Measurements from ENCODE around the gene AOAH.

AOAH gene, protein sequence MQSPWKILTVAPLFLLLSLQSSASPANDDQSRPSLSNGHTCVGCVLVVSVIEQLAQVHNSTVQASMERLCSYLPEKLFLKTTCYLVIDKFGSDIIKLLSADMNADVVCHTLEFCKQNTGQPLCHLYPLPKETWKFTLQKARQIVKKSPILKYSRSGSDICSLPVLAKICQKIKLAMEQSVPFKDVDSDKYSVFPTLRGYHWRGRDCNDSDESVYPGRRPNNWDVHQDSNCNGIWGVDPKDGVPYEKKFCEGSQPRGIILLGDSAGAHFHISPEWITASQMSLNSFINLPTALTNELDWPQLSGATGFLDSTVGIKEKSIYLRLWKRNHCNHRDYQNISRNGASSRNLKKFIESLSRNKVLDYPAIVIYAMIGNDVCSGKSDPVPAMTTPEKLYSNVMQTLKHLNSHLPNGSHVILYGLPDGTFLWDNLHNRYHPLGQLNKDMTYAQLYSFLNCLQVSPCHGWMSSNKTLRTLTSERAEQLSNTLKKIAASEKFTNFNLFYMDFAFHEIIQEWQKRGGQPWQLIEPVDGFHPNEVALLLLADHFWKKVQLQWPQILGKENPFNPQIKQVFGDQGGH

DNA sequence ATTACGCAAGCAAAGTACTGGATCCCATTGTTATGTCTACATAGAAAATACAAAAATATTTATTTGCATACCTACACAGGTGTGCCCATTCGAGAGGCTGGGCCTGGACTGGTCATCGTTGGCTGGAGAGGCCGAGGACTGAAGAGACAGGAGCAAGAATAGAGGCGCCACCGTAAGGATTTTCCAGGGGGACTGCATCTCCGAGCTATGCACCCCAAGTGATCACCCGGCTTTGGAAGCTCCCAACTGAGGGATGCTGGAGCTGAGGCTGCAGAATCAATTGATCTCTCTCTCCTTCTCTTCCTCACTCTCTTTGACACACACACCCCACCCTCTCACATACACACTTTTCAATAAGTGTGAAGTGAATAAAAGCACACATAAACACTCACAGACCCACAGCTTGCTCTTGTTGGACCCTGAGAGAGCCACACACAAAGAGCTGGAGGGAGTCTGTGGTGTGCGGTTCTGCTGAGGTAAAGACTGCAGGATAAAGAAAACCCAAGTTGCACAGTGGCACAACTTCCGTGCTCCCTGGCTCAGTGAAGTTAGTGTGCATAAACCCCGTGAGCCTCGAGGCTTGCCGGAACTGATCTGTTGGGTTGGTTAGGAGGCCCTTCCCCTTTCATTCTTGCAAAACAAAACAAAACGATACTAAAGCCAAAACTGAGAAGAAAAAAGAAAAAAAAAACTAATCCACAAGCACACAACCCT lies at the start of gene AOAH:
TSS of gene AOAH (minus strand) at position 544 of the 714 bp plus-strand sequence. CDS start at position 198, 346 bp downstream.
- no peak for DNase-seq

DNA sequence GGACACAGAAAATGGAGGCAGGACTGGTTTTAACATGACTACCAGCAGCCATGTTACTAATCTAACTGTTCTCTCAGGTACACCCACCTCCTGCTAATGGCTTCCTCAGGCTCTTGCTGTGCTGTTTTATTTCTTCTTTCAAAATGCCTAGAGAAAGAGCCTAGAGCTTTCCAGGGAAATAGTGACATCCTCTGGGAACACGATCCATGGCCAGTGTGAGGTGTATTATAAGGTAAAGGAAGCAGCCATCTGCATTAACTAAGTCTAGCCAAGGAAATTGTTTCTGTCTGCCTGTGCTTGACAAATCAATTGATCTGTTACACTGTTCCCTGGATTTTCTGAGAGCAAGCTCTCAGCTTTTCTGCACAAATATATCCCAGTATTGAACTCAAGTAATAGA lies 42.2 kb upstream of the AOAH start:
- DNase-seq: no peak

DNA sequence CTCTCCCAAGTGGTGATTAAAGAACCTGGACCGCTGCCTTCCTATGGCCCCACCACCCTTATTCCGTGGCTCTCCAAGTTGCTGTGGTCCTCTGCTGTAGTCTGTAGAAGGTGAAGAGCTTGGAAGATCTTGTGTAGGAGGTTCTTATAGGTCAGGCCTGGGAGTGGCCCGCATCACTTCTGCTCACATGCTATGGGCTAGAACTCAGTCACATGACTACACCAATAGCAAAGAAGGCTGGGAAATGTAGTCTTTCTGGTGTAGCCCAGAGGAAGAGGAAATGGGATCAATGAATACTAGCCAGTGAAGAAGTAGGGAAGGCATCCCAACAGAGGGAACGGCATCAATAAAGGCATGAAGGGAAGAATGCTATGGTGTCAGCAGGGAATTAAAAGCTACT lies 41.3 kb upstream of the AOAH start:
- no peak for DNase-seq

DNA sequence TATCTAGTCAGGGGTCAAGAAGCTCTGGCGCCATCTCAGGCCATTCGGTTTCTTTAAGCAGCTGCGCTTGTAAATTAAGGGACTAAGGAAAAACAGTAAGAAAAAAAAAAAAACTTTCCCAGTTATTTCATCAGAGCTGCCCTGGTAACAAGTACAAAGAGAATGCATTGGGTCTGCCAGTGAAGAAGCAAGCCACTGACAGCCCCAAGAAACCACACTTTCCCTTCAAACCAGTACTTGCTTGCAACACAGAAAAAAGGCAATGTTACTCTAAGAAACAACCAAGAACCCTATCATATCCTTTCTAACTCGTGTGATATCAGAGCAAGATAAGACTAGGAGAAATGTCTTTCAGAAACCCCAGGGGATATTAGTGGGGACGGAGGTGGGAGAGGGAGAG lies 40.6 kb upstream of the AOAH start:
- no peak for DNase-seq

DNA sequence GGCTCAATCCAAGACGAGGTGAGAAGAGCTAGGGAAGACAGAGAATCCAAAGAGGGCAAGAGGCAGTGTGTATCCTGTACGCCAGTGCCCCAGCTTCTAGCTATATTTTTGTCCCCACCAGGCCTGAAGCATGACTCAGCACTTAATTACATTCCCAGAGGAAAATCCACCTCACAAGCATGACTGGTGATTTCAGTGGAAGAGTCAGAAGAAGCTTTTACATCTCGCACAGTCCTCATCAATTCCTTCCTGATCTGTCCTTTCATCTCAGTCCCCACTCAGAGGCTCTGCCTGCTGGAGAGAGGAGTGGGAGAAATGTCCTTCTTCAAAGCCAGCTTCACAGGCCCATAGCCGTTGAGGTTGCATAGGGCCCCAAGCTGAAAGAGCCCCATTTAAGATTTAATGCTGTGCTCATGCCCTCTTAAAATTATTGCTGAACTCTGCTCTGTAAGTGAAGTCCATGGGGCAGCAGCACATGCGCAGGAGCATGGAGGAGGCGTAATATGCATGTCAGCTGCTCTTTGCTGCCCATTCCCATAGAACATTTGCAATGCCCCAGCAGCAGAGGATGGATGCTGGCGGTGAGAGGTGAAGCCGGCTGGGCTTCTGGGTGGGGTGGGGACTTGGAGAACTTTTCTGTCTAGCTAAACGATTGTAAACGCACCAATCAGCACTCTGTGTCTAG lies 39.0 kb upstream of the AOAH start:
- no peak for DNase-seq

DNA sequence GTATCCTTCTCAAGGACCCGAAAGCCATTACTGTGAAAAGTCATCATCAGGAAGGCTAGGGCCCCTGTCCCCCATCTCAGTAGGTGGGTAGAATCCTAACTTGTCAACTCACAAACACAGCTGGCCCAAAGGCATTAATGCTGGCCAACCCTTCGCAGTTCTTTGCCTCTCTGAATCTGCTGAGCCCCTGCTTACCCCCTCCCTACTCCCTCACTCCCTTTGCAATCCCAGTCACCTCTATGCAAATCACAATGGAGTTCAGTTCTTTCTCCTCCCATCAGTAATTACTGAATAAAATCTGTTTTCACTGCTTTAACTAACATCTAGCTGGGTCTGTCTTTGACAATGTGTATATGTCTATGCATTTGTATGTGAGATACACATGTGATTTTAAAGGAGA lies 38.1 kb upstream of the AOAH start:
- no peak for DNase-seq

DNA sequence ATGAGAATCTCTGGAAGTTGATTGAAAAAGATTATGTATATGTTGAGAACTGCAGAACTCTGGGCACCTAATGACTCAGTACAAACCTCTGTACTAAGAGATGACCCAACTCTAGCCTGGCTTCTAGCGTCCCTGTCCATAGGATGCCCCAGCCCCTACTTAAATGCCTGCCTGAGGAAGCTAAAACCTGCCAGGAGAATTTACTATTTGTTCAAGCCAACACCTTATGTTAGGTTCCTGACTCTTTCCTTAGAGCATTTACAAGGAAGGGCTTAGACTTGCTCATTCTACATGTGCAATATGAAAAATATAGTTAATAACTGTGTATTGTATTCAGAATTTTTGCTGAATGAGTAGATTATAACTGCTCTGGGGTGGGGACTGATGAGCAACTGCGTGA lies 37.5 kb upstream of the AOAH start:
- no peak for DNase-seq

DNA sequence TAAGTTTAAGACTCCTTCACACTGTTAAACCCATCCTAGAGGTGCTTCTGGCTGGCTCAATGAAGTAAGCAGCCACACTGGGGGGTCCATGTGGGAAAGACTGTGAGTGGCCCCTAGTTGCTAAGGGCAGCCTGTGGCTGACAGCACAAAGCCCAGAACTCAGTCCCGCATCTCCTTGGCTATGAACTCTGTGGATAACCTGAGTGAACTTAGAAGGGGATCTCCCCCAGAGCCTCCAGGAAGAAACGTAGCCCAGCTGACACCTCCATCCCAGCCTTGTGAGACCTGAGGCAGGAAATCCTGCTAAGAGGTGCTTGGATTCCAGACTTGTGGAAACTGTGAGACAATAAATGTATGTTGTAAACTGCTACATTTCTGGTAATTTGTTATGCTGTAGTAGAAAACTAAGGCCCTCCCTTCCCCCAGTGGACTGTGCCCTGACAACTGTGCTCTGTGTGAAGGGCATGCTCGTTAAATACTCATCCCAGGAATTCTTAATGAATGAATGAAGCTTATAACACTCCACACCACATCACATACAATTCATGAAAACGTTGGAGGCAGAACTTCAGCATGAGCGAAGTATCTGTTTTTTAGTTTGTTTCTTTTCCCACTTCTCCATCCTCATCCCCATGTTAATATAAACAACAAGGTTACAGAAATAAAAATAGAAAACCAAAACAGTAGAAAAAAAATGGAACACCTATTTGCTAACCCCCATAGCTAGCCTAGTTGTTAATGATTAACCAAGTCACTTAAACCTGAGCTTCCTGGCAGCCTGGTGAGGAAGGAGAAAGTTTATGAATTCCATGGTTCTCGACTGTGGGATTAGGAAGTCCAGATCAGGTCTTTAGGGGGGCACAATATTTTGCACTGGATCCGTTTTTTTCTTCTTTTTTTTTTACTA lies 36.8 kb upstream of the AOAH start:
- no peak for DNase-seq

DNA sequence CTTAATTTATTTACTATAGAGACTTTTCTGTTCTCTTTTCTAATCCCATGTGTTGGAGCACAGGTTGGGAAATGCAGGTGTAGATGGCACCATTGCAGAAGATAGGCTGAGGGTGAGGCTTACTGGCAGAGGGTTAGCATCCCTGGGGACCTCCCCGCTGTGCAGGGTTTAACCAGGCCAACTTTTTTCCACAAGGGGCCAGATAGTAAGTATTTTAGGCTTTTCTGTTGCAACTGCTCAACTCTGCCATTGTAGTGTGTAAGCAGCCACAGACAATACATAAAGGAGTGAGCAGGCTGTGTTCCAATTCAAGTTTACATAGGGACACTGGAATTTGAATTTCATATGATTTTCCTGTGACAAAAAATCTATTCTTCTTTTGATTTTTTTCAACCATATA lies 34.6 kb upstream of the AOAH start:
- no peak for DNase-seq

DNA sequence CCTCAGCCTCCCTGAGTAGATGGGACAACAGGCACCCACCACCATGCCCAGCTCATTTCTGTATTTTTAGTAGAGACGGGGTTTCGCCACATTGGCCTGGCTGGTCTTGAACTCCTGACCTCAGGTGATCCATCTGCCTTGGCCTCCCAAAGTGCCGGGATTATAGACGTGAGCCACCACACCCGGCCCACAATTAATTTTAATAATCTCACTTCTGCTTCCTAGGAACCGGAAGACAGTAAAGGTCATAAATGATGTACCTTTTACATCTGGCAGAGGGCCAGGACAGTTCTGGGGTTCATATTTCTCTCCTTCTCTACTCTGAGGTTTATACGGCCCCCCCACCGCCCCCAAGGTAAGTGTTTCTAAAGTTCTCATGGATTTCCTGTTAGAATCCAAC lies 31.2 kb upstream of the AOAH start:
- DNase-seq: no peak

DNA sequence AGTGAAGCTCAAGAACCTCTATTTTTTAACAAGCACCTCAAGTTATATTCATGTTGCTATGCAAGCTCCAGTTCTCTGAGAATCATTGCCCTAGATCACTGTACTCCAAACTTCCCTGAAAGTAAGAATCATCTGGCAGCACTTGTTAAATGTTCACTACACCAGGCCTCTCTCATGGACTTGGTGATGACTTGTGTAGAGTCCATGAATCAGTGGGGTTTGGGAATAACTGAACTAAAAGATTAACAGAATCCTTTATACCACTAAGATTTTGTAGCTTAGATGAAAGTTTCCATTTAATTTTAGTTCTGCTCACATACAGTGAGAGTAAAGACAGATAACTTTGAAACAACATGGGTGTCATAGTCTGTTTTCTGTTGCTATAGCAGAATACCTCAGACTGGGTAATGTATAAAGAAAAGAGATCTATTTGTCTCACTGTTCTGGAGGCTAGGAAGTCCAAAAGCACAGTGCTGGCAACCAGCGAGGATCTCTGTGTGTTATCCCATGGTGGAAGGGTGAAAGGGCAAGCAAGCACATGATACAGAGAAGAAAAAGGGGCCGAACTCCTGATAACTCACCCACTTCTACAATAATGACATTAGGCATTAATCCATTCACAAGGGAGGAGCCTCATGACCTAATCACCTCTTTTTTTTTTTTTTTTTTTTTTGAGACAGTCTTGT lies 27.9 kb upstream of the AOAH start:
- DNase-seq: no peak

DNA sequence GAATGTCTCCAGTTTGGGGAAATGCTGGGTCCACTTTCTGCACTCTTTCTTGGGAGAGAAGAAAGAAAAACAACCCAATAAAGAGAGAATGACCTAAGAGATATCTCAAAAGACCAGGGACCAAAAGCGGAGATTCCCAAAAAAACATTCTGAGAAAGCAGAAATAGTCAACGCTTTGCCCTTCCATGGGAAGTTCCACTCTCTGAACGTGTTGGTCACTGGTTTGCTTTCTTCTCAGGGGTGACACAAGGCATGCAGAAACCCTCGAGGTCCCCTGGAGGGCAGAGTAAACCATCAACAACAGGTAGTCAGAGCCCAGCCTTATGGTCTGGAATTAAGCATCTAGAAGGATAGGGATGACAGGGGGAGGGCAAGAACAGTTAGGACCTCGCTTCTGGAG lies 26.2 kb upstream of the AOAH start:
- DNase-seq: no peak

DNA sequence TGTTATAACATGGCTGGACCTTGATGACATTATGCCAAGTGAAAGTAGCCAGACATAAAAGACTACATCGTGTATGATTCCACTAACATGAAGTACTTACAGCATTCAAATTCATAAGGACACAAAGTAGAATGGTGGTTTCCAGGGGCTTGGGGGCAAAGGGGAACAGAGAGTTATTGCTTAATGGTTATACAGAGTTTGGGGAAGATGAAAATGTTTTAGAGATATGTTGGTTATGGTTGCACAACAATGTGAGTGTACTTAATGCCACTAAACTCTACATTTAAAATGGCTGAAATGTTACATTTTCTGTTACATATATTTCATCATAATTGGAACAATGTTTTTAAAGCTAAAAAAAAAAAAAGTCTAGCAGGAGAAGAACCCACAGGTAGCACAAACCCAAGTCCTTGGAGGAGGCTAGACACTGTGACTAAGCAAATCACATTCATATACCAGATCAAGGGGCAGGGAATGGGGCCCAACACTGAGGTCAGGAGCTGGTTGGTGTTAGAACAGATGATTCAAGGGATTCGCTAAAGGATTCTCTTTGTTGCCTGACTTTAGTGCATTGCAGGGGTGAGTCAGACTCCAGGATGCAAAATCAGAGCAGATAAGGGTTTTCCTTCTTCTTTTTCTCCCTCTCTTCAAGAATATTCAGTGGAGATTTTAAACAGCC lies 25.1 kb upstream of the AOAH start:
- DNase-seq: no peak

DNA sequence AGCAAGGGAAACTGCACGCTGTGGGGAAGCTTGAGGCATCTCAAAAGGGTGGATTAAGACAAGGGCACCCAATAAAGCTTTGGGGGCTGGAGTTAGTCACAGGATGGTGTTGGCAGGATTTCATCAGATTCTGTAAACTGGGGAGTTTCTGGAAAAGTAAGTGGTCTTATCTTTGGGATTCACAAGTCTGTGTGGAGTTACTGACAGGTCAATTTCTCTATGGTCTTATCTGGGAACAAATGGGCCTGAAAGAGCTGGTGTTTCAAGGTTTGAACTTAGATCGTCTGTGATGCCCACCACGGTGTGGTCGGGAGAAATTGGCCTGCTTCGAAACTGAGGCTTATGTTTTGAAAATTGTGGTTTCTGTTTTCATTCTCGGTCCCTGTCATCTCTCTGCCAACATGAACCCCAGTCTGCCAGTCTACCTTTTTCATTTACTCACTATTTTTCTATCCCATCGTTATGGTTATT lies 23.8 kb upstream of the AOAH start:
- DNase-seq: no peak

DNA sequence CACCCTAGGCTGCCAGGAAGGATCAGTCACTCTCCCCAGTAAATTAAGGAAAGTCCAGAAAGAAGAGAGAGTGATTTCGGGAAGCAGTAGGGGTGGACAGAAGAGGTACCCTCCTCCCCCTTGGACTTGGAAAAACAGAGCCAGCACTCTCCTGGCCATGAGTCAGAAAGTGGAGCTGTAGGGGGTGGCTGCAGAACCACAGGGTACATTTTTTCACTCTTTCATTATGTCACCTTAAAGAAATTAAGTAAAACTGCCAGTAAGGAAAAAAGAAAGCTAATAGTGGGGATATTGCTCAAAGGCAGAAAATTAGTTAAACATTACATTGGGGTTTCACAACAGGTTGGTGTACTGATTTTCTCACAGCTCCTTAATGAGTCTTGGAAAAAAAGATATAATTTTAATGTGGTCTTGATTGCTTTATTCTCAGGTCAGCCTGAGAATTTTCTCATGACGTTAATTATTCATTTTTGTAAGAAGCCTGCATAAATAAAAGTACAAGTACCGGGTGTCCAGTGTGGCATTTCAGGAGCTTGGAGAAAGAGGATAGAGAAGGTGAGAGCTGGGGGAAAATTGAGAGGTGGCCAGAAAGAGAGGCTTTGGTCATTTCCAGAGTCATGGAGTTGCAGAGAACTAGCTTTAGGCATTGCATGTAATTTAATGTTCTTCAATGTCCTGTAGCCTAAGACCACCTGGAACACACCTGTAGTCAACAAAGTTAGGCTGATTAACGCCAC lies 23.2 kb upstream of the AOAH start:
- no peak for DNase-seq

DNA sequence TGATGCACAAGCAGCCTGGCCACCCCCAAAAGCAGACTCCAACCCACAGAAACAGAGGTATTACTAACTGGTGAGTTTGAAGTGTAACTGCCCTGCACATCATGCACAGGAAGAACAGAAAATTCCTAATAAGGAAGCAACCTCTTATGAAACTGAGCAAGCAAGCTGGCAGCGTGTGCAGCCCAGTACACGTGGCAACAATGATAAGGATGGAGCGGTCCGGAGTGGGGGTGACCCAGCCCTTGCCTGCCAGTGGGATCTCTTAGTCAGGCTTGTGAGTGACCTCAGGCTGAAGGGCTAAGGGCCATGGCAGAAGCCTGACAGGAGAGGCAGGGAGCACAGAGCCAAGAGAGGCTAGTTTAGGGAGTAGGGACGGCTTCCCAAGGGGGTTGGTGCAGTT lies 22.1 kb upstream of the AOAH start:
- no peak for DNase-seq

DNA sequence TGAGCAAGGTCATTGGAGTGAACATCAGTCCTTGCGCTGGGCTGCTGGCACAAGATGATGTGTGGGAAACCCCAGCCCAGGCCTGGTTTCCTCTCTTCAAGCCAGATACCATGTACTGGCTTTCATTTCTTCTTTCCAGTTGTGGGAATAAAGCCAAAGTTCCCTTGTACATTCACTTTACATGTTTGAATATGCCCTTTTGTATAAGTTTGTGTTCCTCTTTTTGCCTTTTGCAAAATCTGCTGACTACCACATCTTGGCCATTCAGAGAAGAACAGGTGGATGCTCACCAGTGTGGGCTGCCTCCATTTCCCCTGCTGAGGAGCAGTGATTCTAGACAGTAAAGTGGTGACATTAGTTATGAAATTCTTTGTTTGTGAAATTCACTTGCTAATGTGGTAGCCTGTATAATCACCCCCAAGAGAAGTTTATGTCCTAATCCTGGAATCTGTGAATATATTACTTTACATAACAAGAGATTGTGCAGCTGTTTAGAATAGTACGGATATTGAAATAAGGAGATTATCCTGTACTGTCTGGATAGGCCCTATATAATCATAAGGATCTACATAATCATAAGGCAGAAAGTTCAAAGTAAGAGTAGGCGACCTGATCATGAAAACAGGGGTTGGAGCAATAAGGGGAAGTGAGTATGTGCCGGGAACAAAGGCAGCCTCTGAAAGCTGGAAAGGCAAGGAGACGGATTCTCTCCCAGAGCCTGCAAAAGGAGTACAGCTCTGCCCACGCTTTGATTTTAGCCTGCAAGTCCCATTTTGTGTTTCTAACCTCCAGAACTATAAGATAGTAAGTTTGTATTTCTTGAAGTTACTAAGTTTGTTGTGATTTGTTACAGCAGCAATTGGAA lies 18.8 kb upstream of the AOAH start:
- no peak for DNase-seq

DNA sequence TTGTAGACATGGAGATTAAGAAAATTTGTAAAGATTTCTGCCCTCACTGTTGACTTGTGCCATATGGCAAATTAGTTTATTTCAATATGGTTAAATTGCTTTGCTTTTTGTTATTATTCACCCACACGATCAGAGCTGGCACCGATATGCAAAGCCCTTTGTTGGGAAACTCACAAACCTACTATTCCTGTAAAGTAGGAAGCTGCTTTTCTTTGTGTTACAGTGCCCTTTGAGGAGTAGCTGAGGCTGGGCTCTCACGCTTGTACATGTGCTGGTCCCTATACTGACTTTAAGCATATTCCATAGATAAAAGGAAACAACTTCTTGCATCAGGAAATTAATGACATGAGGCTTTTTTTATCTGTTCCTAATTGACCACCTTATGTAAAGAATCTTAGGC lies 17.6 kb upstream of the AOAH start:
- no peak for DNase-seq

DNA sequence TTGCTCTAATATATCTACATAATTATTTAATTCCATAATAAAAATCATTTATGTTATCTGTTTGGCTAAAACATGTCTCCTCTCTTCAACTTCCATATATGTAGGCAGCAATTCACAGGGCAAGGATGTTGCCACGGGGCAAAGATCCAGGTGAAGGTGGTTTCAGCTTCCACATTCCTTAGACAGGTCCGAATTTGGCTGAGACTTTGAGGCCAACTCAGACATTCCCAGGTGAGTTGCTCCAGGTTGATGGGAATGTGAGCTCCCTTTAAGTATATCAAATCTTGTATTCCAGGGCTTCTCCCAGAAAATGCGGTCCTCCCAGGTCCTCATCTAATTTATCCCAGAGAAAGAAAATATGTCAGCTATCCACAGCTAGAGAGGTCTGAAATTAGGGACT lies 15.1 kb upstream of the AOAH start:
- no peak for DNase-seq

DNA sequence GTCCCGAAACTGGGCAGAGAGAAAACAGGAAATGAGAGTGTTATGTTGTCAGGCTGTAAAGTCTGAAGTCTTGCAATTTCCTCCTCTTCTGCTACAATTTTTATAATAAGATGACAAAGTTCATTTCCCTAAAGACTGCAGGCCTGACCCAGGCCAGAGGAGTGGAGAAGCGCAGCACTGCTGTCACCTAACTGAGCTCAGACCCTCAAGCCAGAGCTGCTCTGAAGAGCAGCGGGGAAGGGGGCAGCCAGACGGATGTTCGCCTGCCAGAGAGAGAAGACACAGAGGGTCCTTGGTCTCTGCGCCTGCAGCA lies 12.6 kb upstream of the AOAH start:
- DNase-seq: no peak

Measured in DMS79 treated with DMSO at 0.1 percent for 48 hours (cell line).